ENCODE results near the gene PPM1A.

Gene PPM1A

GRCh38 chr14:60212503-60213371 is 36.3 kb upstream of the PPM1A start:
- TF ChIP-seq ZBTB7A (IDR thresholded peaks at IDR 0.05; ENCODE audit: low read depth) (no peak), CREB1 (IDR thresholded peaks at IDR 0.05; ENCODE audit: low read depth) (no peak), RAD21 (IDR thresholded peaks at IDR 0.05; ENCODE audit: low read depth) (no peak), CEBPB (IDR thresholded peaks at IDR 0.05) (no peak), TCF12 (IDR thresholded peaks at IDR 0.05; ENCODE audit: low read depth) (no peak), NFIC (IDR thresholded peaks at IDR 0.05) (no peak), FOXM1 (IDR thresholded peaks at IDR 0.05; ENCODE audit: borderline replicate concordance, low read depth) (no peak), TEAD4 (IDR thresholded peaks at IDR 0.05) (no peak), TAF1 (IDR thresholded peaks at IDR 0.05; ENCODE audit: low read depth) (no peak), USF1 (IDR thresholded peaks at IDR 0.05) (no peak), EP300 (IDR thresholded peaks at IDR 0.05; ENCODE audit: borderline replicate concordance) (no peak), EGR1 (IDR thresholded peaks at IDR 0.05) (no peak), YY1 (IDR thresholded peaks at IDR 0.05; ENCODE audit: low read depth) (no peak)
- TF ChIP-seq, protein P1, sequence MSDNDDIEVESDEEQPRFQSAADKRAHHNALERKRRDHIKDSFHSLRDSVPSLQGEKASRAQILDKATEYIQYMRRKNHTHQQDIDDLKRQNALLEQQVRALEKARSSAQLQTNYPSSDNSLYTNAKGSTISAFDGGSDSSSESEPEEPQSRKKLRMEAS (IDR thresholded peaks at IDR 0.05): no peak
- TF ChIP-seq, protein P2, sequence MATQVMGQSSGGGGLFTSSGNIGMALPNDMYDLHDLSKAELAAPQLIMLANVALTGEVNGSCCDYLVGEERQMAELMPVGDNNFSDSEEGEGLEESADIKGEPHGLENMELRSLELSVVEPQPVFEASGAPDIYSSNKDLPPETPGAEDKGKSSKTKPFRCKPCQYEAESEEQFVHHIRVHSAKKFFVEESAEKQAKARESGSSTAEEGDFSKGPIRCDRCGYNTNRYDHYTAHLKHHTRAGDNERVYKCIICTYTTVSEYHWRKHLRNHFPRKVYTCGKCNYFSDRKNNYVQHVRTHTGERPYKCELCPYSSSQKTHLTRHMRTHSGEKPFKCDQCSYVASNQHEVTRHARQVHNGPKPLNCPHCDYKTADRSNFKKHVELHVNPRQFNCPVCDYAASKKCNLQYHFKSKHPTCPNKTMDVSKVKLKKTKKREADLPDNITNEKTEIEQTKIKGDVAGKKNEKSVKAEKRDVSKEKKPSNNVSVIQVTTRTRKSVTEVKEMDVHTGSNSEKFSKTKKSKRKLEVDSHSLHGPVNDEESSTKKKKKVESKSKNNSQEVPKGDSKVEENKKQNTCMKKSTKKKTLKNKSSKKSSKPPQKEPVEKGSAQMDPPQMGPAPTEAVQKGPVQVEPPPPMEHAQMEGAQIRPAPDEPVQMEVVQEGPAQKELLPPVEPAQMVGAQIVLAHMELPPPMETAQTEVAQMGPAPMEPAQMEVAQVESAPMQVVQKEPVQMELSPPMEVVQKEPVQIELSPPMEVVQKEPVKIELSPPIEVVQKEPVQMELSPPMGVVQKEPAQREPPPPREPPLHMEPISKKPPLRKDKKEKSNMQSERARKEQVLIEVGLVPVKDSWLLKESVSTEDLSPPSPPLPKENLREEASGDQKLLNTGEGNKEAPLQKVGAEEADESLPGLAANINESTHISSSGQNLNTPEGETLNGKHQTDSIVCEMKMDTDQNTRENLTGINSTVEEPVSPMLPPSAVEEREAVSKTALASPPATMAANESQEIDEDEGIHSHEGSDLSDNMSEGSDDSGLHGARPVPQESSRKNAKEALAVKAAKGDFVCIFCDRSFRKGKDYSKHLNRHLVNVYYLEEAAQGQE (IDR thresholded peaks at IDR 0.05; ENCODE audit: low read depth): no peak

- TF ChIP-seq, protein P1 (IDR thresholded peaks at IDR 0.05): no peak
- no peak for TF ChIP-seq EP300 (IDR thresholded peaks at IDR 0.05; ENCODE audit: borderline replicate concordance)
Measured at GRCh38 chr14:60214003-60214402, 35.0 kb upstream of the PPM1A start.

DNA sequence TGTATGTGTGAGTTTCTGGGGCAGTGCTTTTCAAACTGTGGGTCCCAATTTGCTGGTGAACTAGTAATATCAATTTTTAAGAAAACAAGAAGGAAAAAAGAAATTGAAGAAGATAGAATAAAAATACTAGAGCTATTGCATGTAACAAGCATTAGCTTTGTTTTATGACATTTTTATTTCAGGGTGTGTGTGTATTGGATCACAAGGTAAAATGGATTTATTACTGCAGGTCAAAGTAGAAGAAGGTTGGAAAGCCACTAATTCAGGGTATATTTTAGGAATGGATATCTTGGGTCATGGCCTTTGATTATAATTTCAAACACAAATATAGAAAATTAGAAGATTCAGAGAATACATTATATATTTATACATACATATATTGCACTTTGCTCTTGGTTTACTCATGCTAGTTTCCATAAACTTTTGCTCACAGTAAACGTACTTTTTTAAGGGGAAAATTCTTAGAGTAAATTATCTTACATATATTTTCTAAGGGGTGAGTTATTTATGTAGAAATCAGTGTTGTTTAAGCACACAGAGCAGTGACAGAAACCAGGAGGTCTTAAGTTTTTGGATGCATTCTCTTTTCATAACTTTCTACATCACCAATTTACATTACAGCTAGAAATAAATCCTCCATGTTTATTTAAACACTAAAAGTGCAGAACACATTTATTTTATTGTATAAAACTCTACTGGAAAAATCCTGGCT is 34.5 kb upstream of the PPM1A start:
- TF ChIP-seq TEAD4 (IDR thresholded peaks at IDR 0.05) (no peak), TAF1 (IDR thresholded peaks at IDR 0.05; ENCODE audit: low read depth) (no peak), USF1 (IDR thresholded peaks at IDR 0.05) (no peak), NFIC (IDR thresholded peaks at IDR 0.05) (no peak), CEBPB (IDR thresholded peaks at IDR 0.05) (no peak), EGR1 (IDR thresholded peaks at IDR 0.05) (no peak), ZBTB7A (IDR thresholded peaks at IDR 0.05; ENCODE audit: low read depth) (no peak), TCF12 (IDR thresholded peaks at IDR 0.05; ENCODE audit: low read depth) (no peak), YY1 (IDR thresholded peaks at IDR 0.05; ENCODE audit: low read depth) (no peak), RAD21 (IDR thresholded peaks at IDR 0.05; ENCODE audit: low read depth) (no peak), CREB1 (IDR thresholded peaks at IDR 0.05; ENCODE audit: low read depth) (no peak), FOXM1 (IDR thresholded peaks at IDR 0.05; ENCODE audit: borderline replicate concordance, low read depth) (no peak), EP300 (IDR thresholded peaks at IDR 0.05; ENCODE audit: borderline replicate concordance) (no peak)
- TF ChIP-seq, protein P1 (IDR thresholded peaks at IDR 0.05): no peak
- TF ChIP-seq, protein P2 (IDR thresholded peaks at IDR 0.05; ENCODE audit: low read depth): no peak

DNA sequence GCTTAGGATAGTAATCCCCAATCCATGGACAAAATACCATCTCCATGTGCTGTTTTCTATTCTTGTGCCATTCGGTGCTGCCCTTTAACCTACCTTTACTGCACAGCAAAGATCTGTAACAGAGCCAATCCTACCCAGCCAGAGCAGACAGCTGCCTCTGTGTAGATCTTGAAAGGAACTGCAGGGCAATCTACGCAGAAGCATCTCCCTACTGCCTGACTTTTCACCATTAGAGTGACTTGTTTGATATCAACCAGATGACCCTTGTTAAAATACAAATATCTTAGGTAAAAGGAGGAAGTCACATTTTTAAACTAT is 33.9 kb upstream of the PPM1A start:
- TF ChIP-seq RAD21 (IDR thresholded peaks at IDR 0.05; ENCODE audit: low read depth) (no peak), CEBPB (IDR thresholded peaks at IDR 0.05) (no peak), NFIC (IDR thresholded peaks at IDR 0.05) (no peak), TEAD4 (IDR thresholded peaks at IDR 0.05) (no peak), EP300 (IDR thresholded peaks at IDR 0.05; ENCODE audit: borderline replicate concordance) (no peak), TAF1 (IDR thresholded peaks at IDR 0.05; ENCODE audit: low read depth) (no peak), USF1 (IDR thresholded peaks at IDR 0.05) (no peak), ZBTB7A (IDR thresholded peaks at IDR 0.05; ENCODE audit: low read depth) (no peak), YY1 (IDR thresholded peaks at IDR 0.05; ENCODE audit: low read depth) (no peak), TCF12 (IDR thresholded peaks at IDR 0.05; ENCODE audit: low read depth) (no peak), EGR1 (IDR thresholded peaks at IDR 0.05) (no peak), FOXM1 (IDR thresholded peaks at IDR 0.05; ENCODE audit: borderline replicate concordance, low read depth) (no peak), CREB1 (IDR thresholded peaks at IDR 0.05; ENCODE audit: low read depth) (no peak)
